Transverse colon (tissue), 4 donors: ENCODE measurements around the gene MED26. TPM values are rescaled to one million over a fixed set of nuclear protein-coding genes. Genes with fewer than 3 reads are reported as not detected.

ENCODE experiments used
- DNase-seq: peaks from one replicate; pipeline ENCODE4 v3.0.0-alpha.2; 2019
- H3K27ac ChIP-seq, 4 donors: fragments of 200-600 bp; sonication (generic); 2 replicates each; pipeline ENCODE4 v1.5.1; 2016 to 2018; ENCODE audit warnings: inconsistent platforms in 4 of 4
- H3K27me3 ChIP-seq: fragments of 200-600 bp; sonication (generic); 2 replicates; pipeline ENCODE4 v1.5.1; 2017; ENCODE audit warnings: inconsistent platforms
- H3K36me3 ChIP-seq, 4 donors: fragments of 200-600 bp; sonication (generic); 2 replicates each; pipeline ENCODE4 v1.5.1; 2017 to 2019; ENCODE audit warnings: inconsistent platforms in 4 of 4
- H3K4me1 ChIP-seq, 4 donors: fragments of 200-600 bp; sonication (generic); 2 replicates each; pipeline ENCODE4 v1.5.1; 2017 to 2020; ENCODE audit warnings: inconsistent platforms in 4 of 4
- H3K4me3 ChIP-seq, 4 donors: fragments of 200-600 bp; sonication (generic); 1 replicate in 1 of 4; 2 replicates in 3 of 4; pipeline versions ENCODE4 v1.5.1 to v1.6.1; 2017 to 2019; ENCODE audit warnings: inconsistent platforms in 4 of 4
- H3K9me3 ChIP-seq, 2 donors: fragments of 200-600 bp; sonication (generic); 2 replicates each; pipeline ENCODE4 v1.5.1; 2017 to 2019; ENCODE audit warnings: inconsistent platforms in 2 of 2
- EP300 ChIP-seq: sonication (generic); formaldehyde crosslinking; IDR thresholded peaks from one replicate; pipeline ENCODE4 v1.6.1; 2017; ENCODE audit warnings: antibody characterized with exemption, low read depth
- POLR2A ChIP-seq: fragments of 450-650 bp; IDR thresholded peaks from one replicate; pipeline ENCODE4 v1.6.1; 2016; ENCODE audit warnings: antibody characterized with exemption, mild to moderate bottlenecking, moderate library complexity
- POLR2AphosphoS5 ChIP-seq, 3 donors: sonication (generic); formaldehyde crosslinking; IDR thresholded peaks; one replicate each; pipeline ENCODE4 v1.6.1; 2016; ENCODE audit warnings: antibody characterized with exemption in 3 of 3
- WGBS, 2 donors: methylation state at CpG; one replicate each; pipeline ENCODE4 v1.1.5; 2018; ENCODE audit warnings: low coverage in 1 of 2; 5-methylcytosine and 5-hydroxymethylcytosine counted together
- in situ Hi-C, 4 donors: fragments of 200-750 bp; cut with MboI; loops; one replicate each; pipeline versions ENCODE4 v1.15.0 to v1.15.1; 2017; ENCODE audit warnings: low sequenced_read_pairs in 3 of 4, low pct_ligation_motif_present in 1 of 4, low pct_unique_long_range_greater_than_20kb in 1 of 4
- intact Hi-C: fragments of 100-400 bp; cut with DNase I; formaldehyde crosslinking; loops from one replicate; pipeline ENCODE4 v1.15.1; 2023; ENCODE audit warnings: low total_unique reads
- total RNA-seq, 4 donors: library from RNA; depleted of rRNA; stranded (reverse); fragments of >200 nt; gene quantifications; one replicate each; pipeline ENCODE4 v1.1.0, GENCODE V29; 2016
- TF ChIP-seq, protein P1 (sequence below), 5 experiments: fragments of 200-600 bp in 3 of 5; fragments of 450-650 bp in 2 of 5; sonication (generic) in 3 of 5; IDR thresholded peaks; 1 replicate in 2 of 5; 2 replicates in 3 of 5; pipeline ENCODE4 v1.5.1; 2016 to 2017; ENCODE audit warnings: antibody characterized with exemption in 5 of 5, inconsistent platforms in 3 of 5, mild to moderate bottlenecking in 2 of 5, moderate library complexity in 1 of 5

The MED26 gene
- total RNA-seq, 4 donors from 2014 or later, result 7.8 to 15.0 (median 9.5) TPM

DNA sequence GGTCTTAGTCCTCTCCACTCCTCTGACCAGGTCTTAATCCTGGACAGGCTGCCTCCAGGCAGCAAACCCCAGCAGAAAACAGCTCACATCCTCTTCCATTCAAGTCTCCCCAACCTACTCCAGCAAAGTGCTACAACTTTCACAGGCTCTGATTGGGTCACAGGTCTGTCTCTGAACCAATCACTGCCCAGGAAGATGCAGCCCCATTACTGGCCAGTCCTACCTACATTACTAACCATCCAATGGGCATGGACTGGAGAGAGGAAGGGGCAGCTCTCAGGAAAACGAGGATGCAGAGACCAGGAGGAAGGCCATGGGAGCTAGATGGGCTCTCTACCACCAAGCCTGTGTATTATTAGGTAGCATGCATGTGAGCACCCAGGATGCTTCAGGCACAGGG is 12.2 kb downstream of the MED26 start:
- 45% methylated on average over 1 of the region's 1 CpG; no CpG with 5 or more reads in 1 of the 2 donors for WGBS, 2 donors
- no peaks in the 10 kb centered on the region for H3K9me3 ChIP-seq
- DNase-seq, result no peak
- H3K36me3 ChIP-seq, result no peaks in the 10 kb centered on the region
- H3K4me3 ChIP-seq, result no peak overlapping the region
- intact Hi-C loops, result no loop called here
- no peak overlapping the region for H3K27ac ChIP-seq
- H3K27me3 ChIP-seq, result no peaks in the 10 kb centered on the region
- H3K4me1 ChIP-seq, result peaks cover 8 to 24% (median 12%) of the 10 kb centered on the region in 4 donors
- TF ChIP-seq POLR2A (no peak), EP300 (no peak), POLR2AphosphoS5 (IDR thresholded peaks at IDR 0.05) (no peak)
- TF ChIP-seq, protein P1, sequence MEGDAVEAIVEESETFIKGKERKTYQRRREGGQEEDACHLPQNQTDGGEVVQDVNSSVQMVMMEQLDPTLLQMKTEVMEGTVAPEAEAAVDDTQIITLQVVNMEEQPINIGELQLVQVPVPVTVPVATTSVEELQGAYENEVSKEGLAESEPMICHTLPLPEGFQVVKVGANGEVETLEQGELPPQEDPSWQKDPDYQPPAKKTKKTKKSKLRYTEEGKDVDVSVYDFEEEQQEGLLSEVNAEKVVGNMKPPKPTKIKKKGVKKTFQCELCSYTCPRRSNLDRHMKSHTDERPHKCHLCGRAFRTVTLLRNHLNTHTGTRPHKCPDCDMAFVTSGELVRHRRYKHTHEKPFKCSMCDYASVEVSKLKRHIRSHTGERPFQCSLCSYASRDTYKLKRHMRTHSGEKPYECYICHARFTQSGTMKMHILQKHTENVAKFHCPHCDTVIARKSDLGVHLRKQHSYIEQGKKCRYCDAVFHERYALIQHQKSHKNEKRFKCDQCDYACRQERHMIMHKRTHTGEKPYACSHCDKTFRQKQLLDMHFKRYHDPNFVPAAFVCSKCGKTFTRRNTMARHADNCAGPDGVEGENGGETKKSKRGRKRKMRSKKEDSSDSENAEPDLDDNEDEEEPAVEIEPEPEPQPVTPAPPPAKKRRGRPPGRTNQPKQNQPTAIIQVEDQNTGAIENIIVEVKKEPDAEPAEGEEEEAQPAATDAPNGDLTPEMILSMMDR (IDR thresholded peaks at IDR 0.05), result no peak
- in situ Hi-C loops, result no loop called here

DNA sequence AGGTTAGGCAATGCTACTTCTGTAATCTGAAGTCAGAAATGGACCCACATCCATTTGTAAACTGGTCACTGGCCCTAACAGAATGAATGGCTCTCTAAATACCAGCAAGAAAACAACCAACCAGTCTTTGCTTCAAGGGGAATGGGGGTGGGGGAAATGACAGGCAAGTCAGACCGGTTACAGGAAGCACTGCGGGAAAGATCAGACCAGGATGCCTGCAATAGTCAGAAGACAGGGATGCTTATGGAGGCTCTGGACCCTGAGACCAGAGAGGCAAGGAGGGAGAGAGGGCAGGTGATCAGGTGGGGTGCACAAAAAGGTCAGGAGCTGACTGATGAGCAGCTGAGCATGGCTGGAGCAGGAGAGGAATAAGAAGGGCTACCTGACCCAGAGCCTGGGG is 13.1 kb downstream of the MED26 start:
- Histone ChIP-seq H3K27me3 (no peaks in the 10 kb centered on the region), H3K27ac (no peak overlapping the region), H3K9me3 (no peaks in the 10 kb centered on the region), H3K4me1 (peaks cover 0 to 24% (median 11%) of the 10 kb centered on the region in 4 donors), H3K36me3 (no peaks in the 10 kb centered on the region), H3K4me3 (no peak overlapping the region)
- in situ Hi-C loops, result no loop called here
- WGBS, 2 donors, result 50 to 72% methylated on average over 2 of the region's 2 CpGs
- intact Hi-C loops, result no loop called here
- no peak for TF ChIP-seq POLR2A
- no peak for TF ChIP-seq POLR2AphosphoS5 (IDR thresholded peaks at IDR 0.05)
- TF ChIP-seq EP300, result no peak
- TF ChIP-seq, protein P1 (IDR thresholded peaks at IDR 0.05), result no peak
- no peak for DNase-seq

DNA sequence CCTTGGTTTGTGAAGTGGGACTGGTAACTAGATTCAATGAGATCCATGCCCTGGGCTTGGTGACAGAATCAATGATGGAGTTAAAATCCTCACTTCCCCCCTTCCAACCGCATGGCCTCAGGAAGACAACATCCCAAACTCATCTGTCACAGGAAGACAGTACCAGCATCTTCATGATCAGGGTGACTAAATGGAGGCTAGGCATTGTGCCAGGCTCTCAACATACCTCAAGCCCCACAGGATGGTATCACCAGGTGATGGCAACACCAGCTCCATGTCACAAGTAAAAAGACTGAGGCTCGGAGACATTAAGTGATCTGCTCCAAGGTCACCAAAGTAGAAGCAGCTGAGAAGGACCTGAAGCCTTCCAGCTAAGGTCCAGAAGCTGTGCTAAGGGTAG is 14.2 kb downstream of the MED26 start:
- Histone ChIP-seq H3K4me1 (peaks cover 4 to 22% (median 6%) of the 10 kb centered on the region in 4 donors), H3K36me3 (no peaks in the 10 kb centered on the region)

DNA sequence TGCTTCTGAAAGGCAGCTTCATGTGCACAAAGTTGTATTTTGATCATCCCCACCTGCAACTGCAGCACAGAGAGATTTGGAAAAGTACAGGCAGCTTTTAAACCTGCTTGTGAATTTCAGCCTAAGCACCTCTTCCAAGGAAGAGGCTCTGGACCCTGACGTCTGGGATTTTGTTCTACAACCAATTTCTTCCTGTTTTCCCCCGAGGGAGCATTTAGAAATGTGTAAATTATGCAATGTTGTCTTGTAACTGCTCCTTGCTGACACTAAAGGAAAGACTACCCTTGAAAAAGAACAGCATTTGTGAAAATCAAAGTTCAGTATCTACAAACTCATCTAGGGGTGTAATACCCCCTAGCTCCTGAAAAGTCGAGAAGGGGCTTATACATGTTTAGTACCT is 15.4 kb downstream of the MED26 start:
- Histone ChIP-seq H3K27ac (peak overlapping the region in 2 of 4 donors; percentile 15 to 40), H3K4me1 (peaks cover 11 to 32% (median 18%) of the 10 kb centered on the region in 4 donors), H3K9me3 (no peaks in the 10 kb centered on the region), H3K4me3 (no peak overlapping the region), H3K27me3 (no peaks in the 10 kb centered on the region), H3K36me3 (no peaks in the 10 kb centered on the region)
- DNase-seq, result no peak
- TF ChIP-seq EP300 (no peak), POLR2AphosphoS5 (IDR thresholded peaks at IDR 0.05) (no peak), POLR2A (no peak)
- TF ChIP-seq, protein P1 (IDR thresholded peaks at IDR 0.05), result no peak
- intact Hi-C loops, result no loop called here
- in situ Hi-C loops, result no loop called here
- WGBS, 2 donors, result 54 to 71% methylated on average over 3 of the region's 3 CpGs

More for the DNA sequence above, 14.2 kb downstream of the MED26 start:
- TF ChIP-seq POLR2A, result no peak
- TF ChIP-seq, protein P1 (IDR thresholded peaks at IDR 0.05), result no peak
- TF ChIP-seq POLR2AphosphoS5 (IDR thresholded peaks at IDR 0.05), result no peak
- TF ChIP-seq EP300, result no peak
- no peak for DNase-seq
- Histone ChIP-seq H3K27me3 (no peaks in the 10 kb centered on the region), H3K27ac (no peak overlapping the region), H3K9me3 (no peaks in the 10 kb centered on the region), H3K4me3 (no peak overlapping the region)
- intact Hi-C loops, result no loop called here
- in situ Hi-C loops, result no loop called here
- 73% methylated on average over 2 of the region's 2 CpGs; no CpG with 5 or more reads in 1 of the 2 donors for WGBS, 2 donors
